ENCODE measurements around the gene AGPAT3. TPM values are rescaled to one million over a fixed set of nuclear protein-coding genes. Genes with fewer than 3 reads are reported as not detected.
A peak's percentile ranks its signal among the peaks of the same experiment; 100 is the strongest.

Gene AGPAT3
- total and polyA plus RNA-seq, 2 experiments from 2014 or later = 41.0 to 51.2 TPM

GRCh38 chr21:43974791-43975468 lies 109.9 kb downstream of the AGPAT3 start:
- Histone ChIP-seq H3K79me2 (no peaks in the 10 kb centered on the region), H3K27me3 (no peaks in the 10 kb centered on the region), H3K9me2 (replicated peaks; ENCODE audit: insufficient read depth) (no peaks in the 10 kb centered on the region), H3K4me3 (no peak overlapping the region), H3K36me3 (replicated peaks; ENCODE audit: insufficient read depth, low read depth) (no peaks in the 10 kb centered on the region), H3K4me1 (ENCODE audit: insufficient read depth) (no peaks in the 10 kb centered on the region), H3K4me2 (no peak overlapping the region), H4K20me1 (ENCODE audit: insufficient read depth, poor library complexity, severe bottlenecking) (no peaks in the 10 kb centered on the region), H3K27ac (no peak overlapping the region), H3K9me3 (ENCODE audit: low read depth) (no peaks in the 10 kb centered on the region), H2AFZ (no peak overlapping the region)
- no peak for TF ChIP-seq CTCF (IDR thresholded peaks at IDR 0.05; ENCODE audit: poor library complexity)
- TF ChIP-seq EZH2 (IDR thresholded peaks at IDR 0.05; ENCODE audit: borderline replicate concordance) = no peak
- no peak for TF ChIP-seq EZH2phosphoT487 (IDR thresholded peaks at IDR 0.05; ENCODE audit: low read depth, severe bottlenecking, unreplicated experiment)
- 91% methylated on average over 16 of the region's 16 CpGs for WGBS (ENCODE audit: low lambda C conversion rate, missing lambda C conversion rate)
- no peak for DNase-seq (ENCODE audit: low spot score)

- Histone ChIP-seq H3K4me1 (ENCODE audit: insufficient read depth) (no peaks in the 10 kb centered on the region), H3K36me3 (replicated peaks; ENCODE audit: insufficient read depth, low read depth) (no peaks in the 10 kb centered on the region), H3K9me2 (replicated peaks; ENCODE audit: insufficient read depth) (no peaks in the 10 kb centered on the region), H3K27ac (no peak overlapping the region), H3K27me3 (no peaks in the 10 kb centered on the region), H2AFZ (no peak overlapping the region), H3K4me3 (no peak overlapping the region), H4K20me1 (ENCODE audit: insufficient read depth, poor library complexity, severe bottlenecking) (no peaks in the 10 kb centered on the region), H3K9me3 (ENCODE audit: low read depth) (no peaks in the 10 kb centered on the region), H3K4me2 (no peak overlapping the region), H3K79me2 (no peaks in the 10 kb centered on the region)
- DNase-seq (ENCODE audit: low spot score) = peak; percentile 83
- whole genome bisulfite sequencing (ENCODE audit: low lambda C conversion rate, missing lambda C conversion rate) = 31% methylated on average over 24 of the region's 24 CpGs
- peak; percentile 96 for TF ChIP-seq CTCF (IDR thresholded peaks at IDR 0.05; ENCODE audit: poor library complexity)
- no peak for TF ChIP-seq EZH2phosphoT487 (IDR thresholded peaks at IDR 0.05; ENCODE audit: low read depth, severe bottlenecking, unreplicated experiment)
- TF ChIP-seq EZH2 (IDR thresholded peaks at IDR 0.05; ENCODE audit: borderline replicate concordance) = no peak
Observed at GRCh38 chr21:43975469-43976098, 110.6 kb downstream of the AGPAT3 start.

GRCh38 chr21:43976661-43977060 lies 111.6 kb downstream of the AGPAT3 start:
- Histone ChIP-seq H3K9me2 (replicated peaks; ENCODE audit: insufficient read depth) (no peaks in the 10 kb centered on the region), H3K4me2 (no peak overlapping the region), H3K4me1 (ENCODE audit: insufficient read depth) (no peaks in the 10 kb centered on the region), H3K27me3 (no peaks in the 10 kb centered on the region), H2AFZ (no peak overlapping the region), H3K4me3 (no peak overlapping the region), H3K36me3 (replicated peaks; ENCODE audit: insufficient read depth, low read depth) (no peaks in the 10 kb centered on the region), H3K9me3 (ENCODE audit: low read depth) (no peaks in the 10 kb centered on the region), H3K27ac (no peak overlapping the region), H4K20me1 (ENCODE audit: insufficient read depth, poor library complexity, severe bottlenecking) (no peaks in the 10 kb centered on the region), H3K79me2 (no peaks in the 10 kb centered on the region)
- WGBS (ENCODE audit: low lambda C conversion rate, missing lambda C conversion rate) = 92% methylated on average over 9 of the region's 9 CpGs
- no peak for TF ChIP-seq EZH2phosphoT487 (IDR thresholded peaks at IDR 0.05; ENCODE audit: low read depth, severe bottlenecking, unreplicated experiment)
- TF ChIP-seq EZH2 (IDR thresholded peaks at IDR 0.05; ENCODE audit: borderline replicate concordance) = no peak
- no peak for TF ChIP-seq CTCF (IDR thresholded peaks at IDR 0.05; ENCODE audit: poor library complexity)
- no peak for DNase-seq (ENCODE audit: low spot score)

Data from hepatocyte (in vitro differentiated cells).